ENCODE measurements around the gene OR1C1.
"Not testable (repeated sequence)": the region's sequence is repeated elsewhere in the genome, so short reads cannot be mapped to it uniquely, and the experiment has no call there.

The OR1C1 gene

DNA sequence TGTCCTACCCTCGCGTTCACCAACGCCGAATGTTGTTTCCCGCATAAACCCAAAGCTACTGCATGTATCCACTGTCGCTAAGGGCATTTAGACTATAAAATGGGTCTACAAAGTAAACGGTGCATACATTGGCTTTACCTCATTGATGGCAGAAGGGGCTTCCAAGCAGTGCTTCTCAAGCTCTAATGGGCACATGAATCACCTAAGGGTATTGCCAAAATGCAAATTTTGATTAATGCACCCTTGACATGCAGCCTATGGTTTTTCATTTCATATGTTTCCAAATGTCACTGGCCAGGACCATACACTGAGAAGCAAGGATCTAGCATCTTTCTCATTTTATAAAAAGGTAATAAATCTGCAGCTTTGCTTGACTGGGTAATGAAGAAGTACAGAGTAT, 46.6 kb downstream of the OR1C1 start:
- in situ Hi-C loops (cut with HindIII; ENCODE audit: low sequenced_read_pairs), result no loop called here
- TF ChIP-seq, protein P1, sequence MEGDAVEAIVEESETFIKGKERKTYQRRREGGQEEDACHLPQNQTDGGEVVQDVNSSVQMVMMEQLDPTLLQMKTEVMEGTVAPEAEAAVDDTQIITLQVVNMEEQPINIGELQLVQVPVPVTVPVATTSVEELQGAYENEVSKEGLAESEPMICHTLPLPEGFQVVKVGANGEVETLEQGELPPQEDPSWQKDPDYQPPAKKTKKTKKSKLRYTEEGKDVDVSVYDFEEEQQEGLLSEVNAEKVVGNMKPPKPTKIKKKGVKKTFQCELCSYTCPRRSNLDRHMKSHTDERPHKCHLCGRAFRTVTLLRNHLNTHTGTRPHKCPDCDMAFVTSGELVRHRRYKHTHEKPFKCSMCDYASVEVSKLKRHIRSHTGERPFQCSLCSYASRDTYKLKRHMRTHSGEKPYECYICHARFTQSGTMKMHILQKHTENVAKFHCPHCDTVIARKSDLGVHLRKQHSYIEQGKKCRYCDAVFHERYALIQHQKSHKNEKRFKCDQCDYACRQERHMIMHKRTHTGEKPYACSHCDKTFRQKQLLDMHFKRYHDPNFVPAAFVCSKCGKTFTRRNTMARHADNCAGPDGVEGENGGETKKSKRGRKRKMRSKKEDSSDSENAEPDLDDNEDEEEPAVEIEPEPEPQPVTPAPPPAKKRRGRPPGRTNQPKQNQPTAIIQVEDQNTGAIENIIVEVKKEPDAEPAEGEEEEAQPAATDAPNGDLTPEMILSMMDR (IDR thresholded peaks at IDR 0.05; ENCODE audit: low read depth, low read length, missing control alignments), result no peak
- DNase-seq (ENCODE audit: low read depth), result no peak
- no peak overlapping the region for H3K4me3 ChIP-seq (ENCODE audit: low read depth, low read length)

DNA sequence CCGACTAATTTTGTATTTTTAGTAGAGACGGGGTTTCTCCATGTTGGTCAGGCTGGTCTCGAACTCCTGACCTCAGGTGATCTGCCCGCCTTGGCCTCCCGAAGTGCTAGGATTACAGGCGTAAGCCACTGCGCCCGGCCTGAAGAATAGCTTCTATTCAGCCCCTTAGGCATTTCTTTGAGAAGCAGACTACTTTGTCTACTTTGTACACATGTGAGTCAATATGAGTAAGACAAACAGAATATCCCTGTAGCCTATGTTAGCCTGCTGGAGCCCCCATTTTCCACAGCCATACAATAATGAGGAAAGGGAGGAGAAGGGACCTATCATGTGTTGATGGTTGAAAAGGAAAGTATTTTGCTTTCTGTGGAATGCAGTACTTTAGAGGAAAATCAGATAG, 49.7 kb downstream of the OR1C1 start:
- DNase-seq (ENCODE audit: low read depth); in situ Hi-C loops (cut with HindIII; ENCODE audit: low sequenced_read_pairs); H3K4me3 ChIP-seq (ENCODE audit: low read depth, low read length): not testable (repeated sequence)

Measured in astrocyte of the cerebellum (primary cell).